ENCODE data around the gene ENTPD3. TPM values are rescaled to one million over a fixed set of nuclear protein-coding genes. Genes with fewer than 3 reads are reported as not detected.

Gene ENTPD3
- total and polyA plus RNA-seq, 2 of the 13 experiments (the other 11 are each of a cell fraction or from before 2014, with no cell fraction given), result 0.07 TPM; not detected in 1

DNA sequence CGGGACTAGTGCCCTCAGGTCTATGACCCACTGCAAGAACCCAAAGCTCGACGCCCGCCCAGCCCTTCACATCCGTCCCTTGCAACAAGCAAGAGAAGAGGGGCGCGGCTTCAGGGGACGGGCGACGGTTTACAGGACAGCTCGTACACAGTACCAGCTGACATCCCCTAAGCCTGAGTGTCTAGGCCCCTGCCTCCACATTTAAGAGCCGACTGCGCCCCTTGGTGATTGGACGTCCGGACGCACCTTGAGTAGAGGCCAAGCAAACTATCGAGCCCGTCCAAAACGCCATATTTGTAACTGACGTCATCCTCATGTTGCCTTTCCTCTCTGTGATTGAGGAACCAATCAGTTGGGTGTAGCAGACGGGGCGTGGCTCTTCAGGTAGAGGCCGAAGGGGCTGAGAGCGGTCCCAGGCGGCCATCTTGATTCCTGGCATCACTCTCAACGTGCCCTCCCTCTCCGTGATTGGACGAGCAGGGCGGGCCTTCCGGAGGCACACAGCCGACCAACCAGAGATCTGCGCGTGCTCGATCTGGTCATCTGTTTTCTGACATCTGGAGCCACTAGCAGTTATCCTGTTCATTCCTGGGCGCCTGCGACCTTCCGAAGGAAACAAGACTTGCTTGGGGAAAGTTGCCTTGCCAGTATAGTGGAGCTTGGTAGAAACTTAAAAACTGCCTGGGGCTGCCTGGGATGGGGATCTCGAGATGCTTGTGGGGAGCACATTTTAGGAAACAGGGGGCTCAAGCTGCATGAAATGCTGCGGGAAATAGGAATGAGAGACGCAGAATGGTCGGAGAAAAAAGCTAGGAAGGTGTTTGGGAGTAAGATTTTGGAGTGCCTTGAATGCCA is 66.1 kb downstream of the ENTPD3 start (continued):
- peak; percentile 95 for TF ChIP-seq THAP9 (CRISPR knock-in tag; IDR thresholded peaks at IDR 0.05; ENCODE audit: borderline replicate concordance)
- peak; percentile 89 for TF ChIP-seq POLR2G (IDR thresholded peaks at IDR 0.05; ENCODE audit: low read depth, low read length)
- peak; percentile 53; the same call in 1 of the 2 replicates for TF ChIP-seq MXD4 (CRISPR knock-in tag; IDR thresholded peaks at IDR 0.05)
- TF ChIP-seq, protein P1, sequence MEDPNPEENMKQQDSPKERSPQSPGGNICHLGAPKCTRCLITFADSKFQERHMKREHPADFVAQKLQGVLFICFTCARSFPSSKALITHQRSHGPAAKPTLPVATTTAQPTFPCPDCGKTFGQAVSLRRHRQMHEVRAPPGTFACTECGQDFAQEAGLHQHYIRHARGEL (CRISPR knock-in tag; IDR thresholded peaks at IDR 0.05), result no peak
- TF ChIP-seq ZNF781 (CRISPR knock-in tag; IDR thresholded peaks at IDR 0.05; ENCODE audit: borderline replicate concordance, not compliant biosample characterization), result peak; percentile 50
- peak; percentile 95 for TF ChIP-seq ZNF225 (CRISPR knock-in tag; IDR thresholded peaks at IDR 0.05)

GRCh38 chr3:40453933-40454332 is 66.9 kb downstream of the ENTPD3 start:
- ChIA-PET POLR2A (interaction anchor here (1.1 to 2.6 kb wide), 7 partner anchors 8 to 125 kb away, joined by 3 to 20 read pairs (median 5); partner anchors contain the start of genes ZNF619, ZNF620 and ZNF621), CTCF (ENCODE audit: low intra/inter-chr PET ratio, low total read pairs) (no interaction called here)
- H3K4me1 ChIP-seq (ENCODE audit: insufficient read depth, low read length), result peaks cover 50% of the 10 kb centered on the region
- H3K27me3 ChIP-seq (ENCODE audit: control insufficient read depth in 1 of 2, insufficient read depth in 2 of 2, low read length in 2 of 2), result no peaks in the 10 kb centered on the region; a peak in 1 of 5 replicates
- H3K9me3 ChIP-seq (ENCODE audit: low read length), result no peaks in the 10 kb centered on the region
- H3K4me3 ChIP-seq (replicated peaks in 1 of 3; ENCODE audit: insufficient read depth in 1 of 3, low read depth in 2 of 3, low read length in 3 of 3), result peak overlapping the region; percentile 51 to 79 (median 56)
- intact Hi-C loops (cut with micrococcal nuclease; ENCODE audit: unreplicated experiment) (loop anchor here (1.0 to 10.0 kb wide), 3 partner anchors 125 to 651 kb away; no protein-coding TSS in a partner anchor), in situ Hi-C loops (cut with HindIII; ENCODE audit: extremely low pct_ligation_motif_present, low pct_unique_long_range_greater_than_20kb) (loop anchor here (10.0 kb wide), 1 partner anchor 139 kb away; no protein-coding TSS in a partner anchor)
- peak overlapping the region; percentile 88 for H3K4me2 ChIP-seq (ENCODE audit: low read depth, low read length)
- peaks cover 7% of the 10 kb centered on the region; the same call in 1 of the 2 replicates for H4K20me1 ChIP-seq (ENCODE audit: insufficient read depth, low read length)
- DNase-seq (ENCODE audit: low spot score) (no peak), FAIRE-seq (no peak), ATAC-seq (no peak)
- H3K36me3 ChIP-seq (replicated peaks in 1 of 2; ENCODE audit: control insufficient read depth in 1 of 2, insufficient read depth in 2 of 2, low read length in 2 of 2), result peaks cover 0 to 5% of the 10 kb centered on the region in 2 experiments; a peak in 2 of 5 replicates
- peaks cover 21% of the 10 kb centered on the region for H3K79me2 ChIP-seq (ENCODE audit: insufficient read depth, low read length)
- TF ChIP-seq TAF15 (IDR thresholded peaks at IDR 0.05; ENCODE audit: low read depth, low read length, poor library complexity, severe bottlenecking), result no peak
- TF ChIP-seq ZNF121 (CRISPR knock-in tag; IDR thresholded peaks at IDR 0.05), result peak; percentile 95
- TF ChIP-seq RFXAP (CRISPR knock-in tag; IDR thresholded peaks at IDR 0.05; ENCODE audit: borderline replicate concordance), result no peak
- TF ChIP-seq MBNL3 (CRISPR knock-in tag; conservative IDR thresholded peaks at IDR 0.05), result no peak
- TF ChIP-seq ZNF180 (CRISPR knock-in tag; IDR thresholded peaks at IDR 0.05; ENCODE audit: borderline replicate concordance, low read depth), result no peak
- no peak for TF ChIP-seq NR2F6 (IDR thresholded peaks at IDR 0.05)
- TF ChIP-seq NR2F6 (CRISPR knock-in tag; IDR thresholded peaks at IDR 0.05), result no peak
- no TSS peak for BruUV-seq (replicated peaks)
- peak overlapping the region; percentile 70 for H3K27ac ChIP-seq (ENCODE audit: extremely low read length, insufficient read depth, low read length)
- H2AFZ ChIP-seq (ENCODE audit: low read length), result no peak overlapping the region
- H3K9ac ChIP-seq (ENCODE audit: insufficient read depth, low read depth, low read length), result peak overlapping the region; percentile 66
- WGBS (ENCODE audit: low lambda C conversion rate), result 2% methylated on average over 6 of the region's 6 CpGs
